Endothelial cell of umbilical vein (primary cell): ENCODE measurements around the gene SLC16A8. TPM values are rescaled to one million over a fixed set of nuclear protein-coding genes. Genes with fewer than 3 reads are reported as not detected.

Experiments
- BruUV-seq: library from RNA; stranded (reverse); fragments of 400-500 nt; replicated peaks from 2 replicates; lab custom pipeline; 2021; lab: Mats Ljungman, UMichigan
- CTCF ChIA-PET: fragments of 300-600, 350-600 bp; sonication (Branson Sonifier 250); formaldehyde crosslinking; loops from one replicate; lab custom pipeline; 2021; ENCODE audit warnings: antibody characterized with exemption, inconsistent platforms; lab: Charles Lee
- POLR2A ChIA-PET: fragments of 300-600, 350-600 bp; sonication (Branson Sonifier 250); formaldehyde crosslinking; loops from one replicate; lab custom pipeline; 2021; ENCODE audit warnings: antibody characterized with exemption, inconsistent platforms; lab: Charles Lee
- DNase-seq: peaks from one replicate; pipeline ENCODE4 v3.0.0-alpha.2; 2011; ENCODE audit warnings: low read depth, low spot score
- FAIRE-seq: peaks from 2 replicates; lab custom pipeline; 2011; peaks lifted over from hg19 to GRCh38; lab: Jason Lieb, UNC
- H2AFZ ChIP-seq: 2 replicates; pipeline ENCODE4 v1.6.0; 2012; ENCODE audit warnings: low read depth, low read length, control low read depth, inconsistent platforms
- H3K27ac ChIP-seq: 2 replicates; pipeline ENCODE4 v1.5.1; 2011; ENCODE audit warnings: low read depth, mild to moderate bottlenecking, control low read depth, low read length, moderate library complexity; ENCODE audit not compliant: insufficient read depth
- H3K27me3 ChIP-seq, 2 experiments: 2 replicates each; pipeline versions ENCODE4 v1.6.0 to v1.6.1; 2011; ENCODE audit warnings: low read length in 2 of 2, mixed read lengths in 1 of 2; ENCODE audit not compliant: control insufficient read depth in 2 of 2, insufficient read depth in 2 of 2
- H3K36me3 ChIP-seq, 2 experiments: 2 replicates in 1 of 2; 3 replicates in 1 of 2; pipeline ENCODE4 v1.5.1; 2011; ENCODE audit warnings: low read length in 2 of 2, mild to moderate bottlenecking in 1 of 2, moderate library complexity in 1 of 2; ENCODE audit not compliant: control insufficient read depth in 2 of 2, insufficient read depth in 2 of 2; ENCODE audit errors: extremely low read depth in 1 of 2
- H3K4me1 ChIP-seq: 3 replicates; pipeline ENCODE4 v1.5.1; 2011; ENCODE audit warnings: mild to moderate bottlenecking, low read length; ENCODE audit not compliant: control insufficient read depth, insufficient read depth; ENCODE audit errors: extremely low read depth
- H3K4me2 ChIP-seq: 2 replicates; pipeline ENCODE4 v1.6.1; 2011; ENCODE audit warnings: low read length, control low read depth, mixed read lengths; ENCODE audit not compliant: insufficient read depth
- H3K4me3 ChIP-seq, 3 experiments: fragments of 200-600 bp in 1 of 3; sonication (generic), shearing (Covaris generic) in 1 of 3; replicated peaks in 1 of 3; 2 replicates each; pipeline ENCODE4 v1.5.1; 2011 to 2016; ENCODE audit warnings: control low read depth in 3 of 3, low read length in 3 of 3, mild to moderate bottlenecking in 2 of 3, inconsistent platforms in 1 of 3, low read depth in 1 of 3, moderate library complexity in 1 of 3; ENCODE audit not compliant: insufficient read depth in 1 of 3
- H3K79me2 ChIP-seq: 2 replicates; pipeline ENCODE4 v1.6.0; 2012; ENCODE audit warnings: low read length, inconsistent platforms; ENCODE audit not compliant: control insufficient read depth, insufficient read depth
- H3K9ac ChIP-seq: replicated peaks from 2 replicates; pipeline ENCODE3; 2011; ENCODE audit warnings: low read length, control low read depth; ENCODE audit not compliant: insufficient read depth; ENCODE audit errors: extremely low read depth
- H3K9me1 ChIP-seq: replicated peaks from 3 replicates; pipeline ENCODE4 v1.6.0; 2011; ENCODE audit warnings: mild to moderate bottlenecking, low read length; ENCODE audit not compliant: control insufficient read depth, insufficient read depth; ENCODE audit errors: extremely low read depth
- H3K9me3 ChIP-seq: replicated peaks from 2 replicates; pipeline ENCODE4 v1.5.1; 2012; ENCODE audit warnings: low read length, inconsistent platforms; ENCODE audit not compliant: control insufficient read depth, insufficient read depth
- H4K20me1 ChIP-seq: replicated peaks from 2 replicates; pipeline ENCODE3; 2011; ENCODE audit warnings: mild to moderate bottlenecking, low read length; ENCODE audit not compliant: control insufficient read depth, insufficient read depth; ENCODE audit errors: extremely low read depth
- EZH2 ChIP-seq: IDR thresholded peaks from 2 replicates; pipeline ENCODE4 v1.6.1; 2012; ENCODE audit warnings: borderline replicate concordance, low read depth, mild to moderate bottlenecking, moderate library complexity, low read length, inconsistent platforms; ENCODE audit not compliant: severe bottlenecking
- GATA2 ChIP-seq: IDR thresholded peaks from 2 replicates; pipeline ENCODE4 v1.7.0; 2011; ENCODE audit warnings: low read depth, mild to moderate bottlenecking, moderate library complexity, mixed read lengths, low read length; ENCODE audit not compliant: insufficient read length, insufficient read depth
- dilution Hi-C: fragments of 300-500 bp; cut with MboI; formaldehyde crosslinking; loops from one replicate; pipeline ENCODE4 v1.15.0; 2019; ENCODE audit warnings: low sequenced_read_pairs; ENCODE audit not compliant: extremely low pct_ligation_motif_present
- intact Hi-C: fragments of 100-400 bp; cut with micrococcal nuclease; formaldehyde crosslinking; loops from one replicate; pipeline ENCODE4 v1.10.0; 2022
- polyA plus RNA-seq, 4 experiments: library from polyadenylated mRNA; depleted of rRNA in 3 of 4; stranded (reverse) in 3 of 4; unstranded in 1 of 4; fragments of >200 nt; gene quantifications; 2 replicates each; pipeline versions ENCODE4 v1.2.1 to v1.2.3, GENCODE V29; 2011 to 2012; ENCODE audit warnings: missing spikeins in 1 of 4
- total RNA-seq: library from RNA; stranded (reverse); gene quantifications from 2 replicates; pipeline ENCODE4 v1.2.3, GENCODE V29; 2021
- TF ChIP-seq, protein P1 (sequence below), 2 donors: IDR thresholded peaks; 1 replicate in 1 of 2; 2 replicates in 1 of 2; pipeline ENCODE4 v1.5.1; 2011; ENCODE audit warnings: low read length in 2 of 2, mild to moderate bottlenecking in 2 of 2, moderate library complexity in 2 of 2, control low read depth in 1 of 2, inconsistent platforms in 1 of 2, low read depth in 1 of 2; ENCODE audit not compliant: insufficient read depth in 1 of 2; ENCODE audit errors: extremely low read depth in 1 of 2

Gene SLC16A8
- total and polyA plus RNA-seq, 2 donors (not counting 3 experiments of a cell fraction or from before 2014, with no cell fraction given) = 0.14 TPM; not detected in 1

GRCh38 chr22:38089474-38089851 lies 5.5 kb upstream of the SLC16A8 start:
- CTCF ChIA-PET = interaction anchor here (1.1 to 1.6 kb wide), 3 partner anchors 8 to 11 kb away, joined by 3 to 5 read pairs (median 3); no protein-coding TSS in a partner anchor
- intact Hi-C loops (no loop called here), dilution Hi-C loops (no loop called here)
- no peaks in the 10 kb centered on the region for H3K9me1 ChIP-seq
- H3K36me3 ChIP-seq = no peaks in the 10 kb centered on the region
- H3K4me3 ChIP-seq = no peak overlapping the region
- no peaks in the 10 kb centered on the region for H3K4me1 ChIP-seq
- POLR2A ChIA-PET = no interaction called here
- H2AFZ ChIP-seq = no peak overlapping the region
- H3K9me3 ChIP-seq = no peaks in the 10 kb centered on the region
- no peak overlapping the region for H3K27ac ChIP-seq
- no peak overlapping the region for H3K4me2 ChIP-seq
- no TSS peak for BruUV-seq
- H3K9ac ChIP-seq = no peak overlapping the region
- peaks cover 6 to 12% of the 10 kb centered on the region in 2 experiments for H3K27me3 ChIP-seq
- no peaks in the 10 kb centered on the region for H3K79me2 ChIP-seq
- DNase-seq (no peak), FAIRE-seq (no peak)
- no peaks in the 10 kb centered on the region for H4K20me1 ChIP-seq
- TF ChIP-seq GATA2 (no peak), EZH2 (no peak)
- TF ChIP-seq, protein P1, sequence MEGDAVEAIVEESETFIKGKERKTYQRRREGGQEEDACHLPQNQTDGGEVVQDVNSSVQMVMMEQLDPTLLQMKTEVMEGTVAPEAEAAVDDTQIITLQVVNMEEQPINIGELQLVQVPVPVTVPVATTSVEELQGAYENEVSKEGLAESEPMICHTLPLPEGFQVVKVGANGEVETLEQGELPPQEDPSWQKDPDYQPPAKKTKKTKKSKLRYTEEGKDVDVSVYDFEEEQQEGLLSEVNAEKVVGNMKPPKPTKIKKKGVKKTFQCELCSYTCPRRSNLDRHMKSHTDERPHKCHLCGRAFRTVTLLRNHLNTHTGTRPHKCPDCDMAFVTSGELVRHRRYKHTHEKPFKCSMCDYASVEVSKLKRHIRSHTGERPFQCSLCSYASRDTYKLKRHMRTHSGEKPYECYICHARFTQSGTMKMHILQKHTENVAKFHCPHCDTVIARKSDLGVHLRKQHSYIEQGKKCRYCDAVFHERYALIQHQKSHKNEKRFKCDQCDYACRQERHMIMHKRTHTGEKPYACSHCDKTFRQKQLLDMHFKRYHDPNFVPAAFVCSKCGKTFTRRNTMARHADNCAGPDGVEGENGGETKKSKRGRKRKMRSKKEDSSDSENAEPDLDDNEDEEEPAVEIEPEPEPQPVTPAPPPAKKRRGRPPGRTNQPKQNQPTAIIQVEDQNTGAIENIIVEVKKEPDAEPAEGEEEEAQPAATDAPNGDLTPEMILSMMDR (IDR thresholded peaks at IDR 0.05; ENCODE audit: extremely low read depth in 1 of 2, insufficient read depth in 1 of 2, low read depth in 1 of 2, low read length in 2 of 2) = no peak
